COLO668 (cell line): ENCODE measurements around the gene CACNB4.

ENCODE experiments used
- DNase-seq: peaks from one replicate; lab custom pipeline; 2025; ENCODE audit not compliant: unreplicated experiment; lab: John Stamatoyannopoulos, UW

CACNB4 gene

DNA sequence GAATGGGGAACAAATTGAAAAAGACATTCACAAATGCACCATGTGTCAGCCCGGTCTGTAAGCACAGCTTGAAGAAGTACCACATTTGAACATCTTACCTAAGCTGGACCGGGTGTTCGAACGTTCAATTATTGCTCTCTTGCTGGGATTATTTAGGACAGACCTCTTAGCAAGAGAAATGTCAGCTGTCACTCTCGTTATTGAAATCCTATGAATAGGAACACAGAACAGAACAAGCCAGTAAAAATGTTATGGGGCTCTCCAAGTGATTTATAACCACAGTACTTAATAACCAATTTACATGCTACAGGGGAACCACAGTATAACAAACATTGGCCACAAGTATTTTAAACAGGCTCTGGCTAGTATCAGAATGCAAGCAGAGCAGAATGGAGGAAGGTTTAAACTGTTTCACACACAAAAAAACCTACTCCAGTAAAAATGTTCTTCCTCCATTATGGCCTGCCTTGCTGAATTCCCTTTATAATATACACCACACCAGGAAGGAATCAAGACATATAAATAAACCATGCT is 238.2 kb downstream of the CACNB4 start:
- DNase-seq, result no peak

DNA sequence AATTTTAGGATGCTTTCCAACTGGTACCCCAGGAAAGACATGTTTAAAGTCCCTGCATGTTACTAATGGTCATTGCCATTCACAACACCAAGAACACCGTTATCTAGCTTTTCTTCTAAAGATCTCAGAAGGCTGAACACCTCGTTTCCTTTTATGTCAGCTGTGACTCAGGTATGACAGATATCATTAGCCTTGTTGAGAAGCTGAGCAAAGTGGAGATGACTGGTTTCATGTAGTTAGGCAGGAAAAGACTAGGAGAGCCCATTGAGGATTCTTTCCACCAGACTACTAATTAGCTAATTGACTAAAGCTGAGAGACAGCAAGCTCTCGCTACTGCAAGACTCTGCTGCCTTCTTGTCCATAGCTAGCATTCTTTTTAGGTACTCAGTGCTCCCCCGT is 238.6 kb downstream of the CACNB4 start:
- no peak for DNase-seq

DNA sequence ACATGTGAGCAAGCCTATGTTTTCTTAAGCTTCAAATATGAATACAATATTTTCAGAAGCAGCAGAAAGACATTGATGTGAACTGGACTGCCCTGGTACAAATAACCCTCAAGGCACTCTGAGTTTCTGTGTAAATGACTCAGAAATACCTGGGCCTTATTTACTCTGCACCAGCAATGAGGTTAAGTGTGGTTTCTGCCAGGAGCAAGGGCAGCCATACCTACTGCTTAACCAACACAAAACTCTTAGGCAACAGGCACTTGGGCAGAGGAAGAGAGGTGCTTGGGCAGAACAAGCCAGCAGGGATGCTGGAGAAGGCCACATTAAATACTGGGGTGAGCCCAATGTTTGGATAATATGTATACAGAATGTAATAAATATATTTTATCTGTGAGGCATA is 241.2 kb downstream of the CACNB4 start:
- DNase-seq, result no peak

GRCh38 chr2:151855111-151855510 is 243.7 kb downstream of the CACNB4 start:
- DNase-seq, result no peak

DNA sequence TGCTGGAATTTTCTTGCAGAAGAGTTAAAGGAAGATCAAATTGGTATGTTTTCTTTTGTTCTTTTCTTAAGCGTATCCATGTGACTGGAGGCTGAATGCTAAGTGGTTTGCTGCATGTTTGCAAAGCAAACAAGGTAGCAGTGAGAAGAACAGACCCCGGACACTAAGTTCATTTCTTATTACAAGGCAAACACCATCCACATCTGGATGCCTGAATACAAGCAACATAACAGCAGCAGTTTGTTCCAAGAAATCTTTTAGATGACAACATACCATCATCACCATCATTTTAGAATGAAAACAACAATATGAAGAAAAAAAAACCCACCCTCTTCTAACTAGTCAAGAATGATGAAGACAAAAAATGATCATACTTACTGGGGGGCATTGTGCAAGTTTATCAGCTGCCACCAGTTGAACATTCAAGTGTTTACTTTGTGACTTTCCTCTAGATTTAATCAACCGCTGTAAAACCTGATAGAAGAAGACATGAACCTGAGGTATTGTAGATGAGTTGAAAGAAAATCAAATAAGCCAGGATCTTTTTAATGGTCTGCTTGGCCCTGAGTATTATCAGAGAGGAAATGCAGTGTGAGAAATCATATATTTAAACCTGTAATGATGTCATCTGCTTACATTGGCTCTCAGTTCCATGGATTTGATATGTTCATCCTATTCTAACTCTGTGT is 245.6 kb downstream of the CACNB4 start:
- no peak for DNase-seq

- DNase-seq, result no peak
Measured at GRCh38 chr2:151852260-151853069, 246.4 kb downstream of the CACNB4 start.

DNA sequence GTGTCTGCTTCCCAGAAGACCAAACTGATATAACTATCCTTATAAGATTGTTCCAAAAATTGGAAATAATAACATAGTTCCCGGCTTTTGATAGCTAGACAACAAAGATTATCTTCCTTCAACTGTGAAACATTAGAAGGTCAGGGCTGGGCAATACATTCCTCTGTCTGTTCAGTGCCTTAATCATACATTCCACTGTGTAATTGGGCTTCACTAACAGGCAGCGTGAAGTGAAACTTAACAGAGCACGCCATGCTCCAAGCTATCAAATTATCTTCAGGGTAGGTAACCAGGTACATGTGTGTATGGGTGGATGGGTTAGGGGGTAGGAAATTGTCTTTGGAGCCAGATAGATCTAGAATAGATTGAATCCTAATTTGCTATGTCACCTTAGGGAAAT is 247.1 kb downstream of the CACNB4 start:
- DNase-seq, result no peak

DNA sequence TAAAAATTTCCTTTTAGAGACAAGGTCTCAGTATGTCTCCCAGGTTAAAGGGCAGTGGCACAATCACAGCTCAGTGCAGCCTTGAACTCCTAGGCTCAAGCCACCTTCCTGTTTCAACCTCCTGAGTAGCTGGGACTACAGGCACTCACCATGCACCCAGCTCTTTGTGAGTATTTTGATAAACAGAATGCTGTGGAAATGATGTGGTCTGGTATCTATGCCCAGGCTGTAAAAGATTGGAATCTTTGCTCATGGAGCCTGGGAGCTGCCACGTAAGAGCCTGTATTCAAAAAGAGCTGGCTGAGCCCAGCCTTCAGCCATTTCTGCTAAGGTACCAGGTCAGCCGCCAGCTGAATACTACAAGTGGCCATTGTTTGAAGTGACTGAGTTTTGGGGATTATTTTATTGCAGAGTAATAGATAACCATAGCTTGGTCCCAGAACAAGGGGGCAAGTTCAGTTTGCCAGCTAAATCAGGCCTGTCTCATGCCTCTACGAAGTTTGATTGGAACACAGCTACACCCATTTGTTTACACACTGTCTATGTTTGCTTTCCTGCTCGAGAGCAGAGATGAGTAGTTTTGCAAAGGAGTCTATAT is 249.3 kb downstream of the CACNB4 start:
- peak; percentile 33 for DNase-seq

DNA sequence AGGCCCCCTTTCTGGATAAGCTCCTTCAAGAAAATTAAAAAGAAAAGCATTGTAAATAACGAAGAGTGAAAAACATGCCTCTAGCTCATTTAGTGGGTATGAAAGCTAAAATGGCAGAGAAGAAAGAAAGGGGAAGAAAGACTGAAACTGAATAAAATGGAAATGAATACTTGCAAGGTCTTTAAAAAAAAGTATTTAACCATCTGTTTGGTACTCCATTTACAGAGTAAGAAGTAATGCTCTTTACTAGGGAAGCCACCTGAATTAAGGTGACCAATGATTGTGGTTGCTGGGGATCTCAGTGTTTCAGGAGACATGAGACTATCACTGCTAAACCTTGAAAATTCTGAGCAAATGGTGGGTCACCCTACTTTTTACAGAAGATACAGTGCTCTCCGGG is 253.0 kb downstream of the CACNB4 start:
- DNase-seq, result no peak

DNA sequence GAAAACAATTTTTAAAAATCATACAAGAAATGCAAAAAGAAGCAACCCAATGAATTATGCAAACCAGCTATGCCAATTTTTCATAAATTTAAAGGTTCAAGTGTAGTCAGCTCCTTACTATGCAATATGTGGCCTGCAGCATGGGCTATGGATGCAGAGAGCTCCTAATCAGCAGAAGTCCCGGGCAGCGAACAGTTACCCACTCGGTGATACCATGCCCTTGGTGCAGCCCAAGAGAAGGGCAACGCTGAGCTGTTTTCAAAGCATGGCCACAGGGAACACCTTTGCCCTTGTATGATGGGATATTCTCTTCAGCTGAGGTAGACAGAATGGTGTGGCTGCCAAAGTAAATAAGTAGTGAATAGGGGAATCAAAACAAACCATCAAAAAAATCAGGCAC is 253.4 kb downstream of the CACNB4 start:
- no peak for DNase-seq

GRCh38 chr2:151844211-151844896 is 254.5 kb downstream of the CACNB4 start:
- DNase-seq, result no peak

DNA sequence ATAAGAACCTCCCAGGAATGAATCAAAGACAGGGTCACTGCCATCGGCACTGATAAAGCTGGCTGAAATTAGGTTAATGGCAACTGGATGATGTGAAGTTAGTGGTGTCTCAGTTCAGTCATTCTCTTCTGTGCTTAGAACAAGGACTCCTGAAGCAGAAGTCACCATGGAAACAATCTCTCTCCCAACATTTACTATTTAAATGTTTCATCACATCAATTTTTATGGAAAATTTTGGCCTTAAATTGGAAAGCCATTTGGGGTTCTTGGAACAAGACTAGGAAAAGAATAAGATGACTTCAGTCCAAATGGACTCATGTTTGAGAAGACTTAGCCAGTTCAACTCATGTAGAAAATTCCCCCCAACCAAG is 255.2 kb downstream of the CACNB4 start:
- DNase-seq, result no peak

DNA sequence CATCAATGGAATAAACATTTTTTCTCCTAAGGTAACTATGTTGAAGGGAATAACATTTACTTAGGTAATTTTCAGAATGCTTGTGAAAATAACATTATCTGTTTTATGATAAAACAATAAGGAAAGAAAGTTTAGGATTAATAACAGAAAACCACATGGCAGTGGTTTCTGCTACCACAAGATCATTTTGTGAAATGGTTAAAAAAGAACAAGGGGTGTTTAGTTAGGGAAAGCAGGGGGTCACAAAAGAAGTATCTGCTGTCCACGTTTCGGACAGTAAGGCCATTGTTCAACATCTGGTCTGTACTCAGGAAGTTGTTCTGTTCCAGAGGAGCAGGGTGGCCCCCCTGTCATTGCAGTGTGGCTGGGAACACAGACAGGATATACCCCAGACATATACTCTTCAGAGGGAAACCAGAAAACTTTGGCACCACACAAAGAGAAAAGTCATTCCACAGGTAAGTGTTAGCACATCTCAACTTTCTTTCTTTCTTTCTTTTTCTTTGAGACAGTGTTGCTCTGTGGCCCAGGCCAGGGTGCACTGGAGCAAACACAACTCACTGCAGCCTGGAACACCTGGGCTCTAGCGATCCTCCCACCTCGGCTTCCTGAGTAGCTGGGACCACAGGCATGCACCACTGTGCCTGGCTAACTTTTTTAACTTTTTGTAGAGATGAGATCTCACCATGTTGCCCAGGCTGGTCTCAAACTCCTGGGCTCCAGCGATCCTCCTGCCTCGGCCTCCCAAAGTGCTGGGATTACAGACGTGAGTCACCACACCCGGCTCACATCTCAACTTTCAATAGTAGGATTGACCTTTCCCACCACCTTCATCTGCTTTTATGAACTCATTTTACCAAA is 255.8 kb downstream of the CACNB4 start:
- DNase-seq, result no peak

GRCh38 chr2:151841047-151841424 is 257.8 kb downstream of the CACNB4 start:
- DNase-seq, result no peak

GRCh38 chr2:151840216-151841046 is 258.4 kb downstream of the CACNB4 start:
- no peak for DNase-seq

DNA sequence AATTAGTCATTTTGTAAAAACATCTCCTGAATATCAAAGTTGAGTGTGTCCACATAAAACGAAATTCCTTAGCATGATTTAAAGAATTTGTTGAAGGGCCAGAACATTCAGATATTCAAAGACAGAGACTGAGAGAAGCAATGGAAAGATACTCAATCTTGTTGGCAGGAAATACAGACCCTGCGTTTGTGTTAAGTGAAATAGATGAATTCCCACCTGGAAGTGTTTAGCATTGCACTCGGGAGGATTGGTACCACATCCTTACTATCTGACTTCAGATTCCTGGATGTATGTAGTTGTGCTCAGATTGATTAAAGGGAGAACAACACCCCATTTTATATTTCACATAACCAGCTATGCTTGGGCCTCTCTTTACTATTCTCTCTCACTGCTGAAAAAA is 260.9 kb downstream of the CACNB4 start:
- no peak for DNase-seq

DNA sequence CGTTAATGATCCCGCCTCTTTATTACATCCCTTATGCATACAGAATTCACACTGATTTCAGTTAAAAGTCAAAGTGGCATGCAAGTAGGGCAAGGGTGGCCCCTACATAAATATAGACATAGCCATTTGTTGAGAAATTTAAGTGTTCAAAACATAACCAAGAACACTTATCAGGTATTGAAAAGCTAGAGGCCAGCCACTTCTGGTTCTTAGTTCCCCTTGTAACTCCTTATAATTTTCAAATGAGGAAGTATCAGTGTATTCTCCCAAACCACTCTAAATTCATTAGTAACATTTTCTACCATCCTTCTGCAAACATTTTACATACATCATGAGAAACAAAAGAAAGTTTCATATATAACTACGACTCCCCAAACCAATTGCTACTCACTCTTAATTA is 264.9 kb downstream of the CACNB4 start:
- DNase-seq, result no peak

- DNase-seq, result no peak
Measured at GRCh38 chr2:151830961-151831360, 267.9 kb downstream of the CACNB4 start.

GRCh38 chr2:151828890-151829324 is 269.9 kb downstream of the CACNB4 start:
- no peak for DNase-seq
